Stimulated activated CD4-positive, alpha-beta T cell treated with anti-CD3 and anti-CD28 coated beads, Interleukin-15, amount 100 ng/mL, for 48 hours (primary cell): ENCODE data around the gene LRTM2.

ENCODE experiments used
- DNase-seq, 2 donors: peaks; one replicate each; pipeline ENCODE4 v3.0.0-alpha.2; 2020; ENCODE audit warnings: low read depth in 2 of 2

The LRTM2 gene

DNA sequence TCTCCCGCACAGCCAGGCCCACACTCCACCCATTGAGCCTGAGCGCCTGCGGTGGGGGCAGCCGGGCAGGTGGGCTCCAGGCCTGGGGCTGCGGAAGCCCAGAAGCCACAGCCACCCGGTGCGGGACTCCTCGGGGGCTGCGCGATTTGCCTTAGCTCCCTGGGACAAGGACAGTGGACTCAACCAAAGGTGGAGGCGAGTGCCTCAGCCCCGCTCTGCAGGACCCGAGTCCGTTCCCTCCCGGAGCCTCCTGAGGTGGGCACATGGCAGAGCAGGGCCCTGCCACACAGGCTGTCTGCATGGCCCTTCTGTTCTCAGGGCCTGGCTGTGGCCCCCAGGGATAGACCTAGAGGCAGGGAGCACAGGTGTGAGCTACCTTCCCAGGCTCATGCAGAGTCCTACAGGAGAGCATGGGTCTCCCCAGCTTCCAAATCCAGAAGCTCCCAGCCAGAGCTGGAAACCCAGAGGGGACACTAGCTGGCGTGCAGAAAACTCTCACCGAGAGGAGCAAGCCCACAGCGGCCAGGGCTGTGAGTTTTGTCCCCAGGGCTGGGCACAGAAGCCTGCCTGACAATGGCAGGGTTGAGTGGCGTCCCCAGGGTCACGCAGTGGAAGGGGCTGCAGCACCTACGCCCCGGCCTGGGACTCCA is 22.2 kb upstream of the LRTM2 start:
- no peak for DNase-seq

DNA sequence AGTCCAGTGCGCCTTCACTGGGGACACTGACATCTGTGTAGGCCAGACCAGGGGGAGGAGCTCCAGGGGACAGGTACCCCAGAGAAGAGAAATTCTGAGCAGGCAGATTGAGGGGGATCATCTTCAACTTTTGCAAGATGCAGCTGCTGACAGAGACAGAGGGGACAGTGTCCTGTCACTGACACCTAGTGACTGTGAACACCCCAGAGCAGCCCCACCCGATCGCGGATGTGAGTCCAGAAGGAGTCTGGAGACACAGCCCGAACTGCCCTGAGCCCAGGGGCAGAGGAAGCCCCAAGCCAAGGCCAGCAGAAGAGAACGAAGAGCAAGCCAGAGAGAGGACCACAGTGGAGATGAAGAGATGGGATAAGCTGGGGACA is 21.7 kb upstream of the LRTM2 start:
- no peak for DNase-seq

DNA sequence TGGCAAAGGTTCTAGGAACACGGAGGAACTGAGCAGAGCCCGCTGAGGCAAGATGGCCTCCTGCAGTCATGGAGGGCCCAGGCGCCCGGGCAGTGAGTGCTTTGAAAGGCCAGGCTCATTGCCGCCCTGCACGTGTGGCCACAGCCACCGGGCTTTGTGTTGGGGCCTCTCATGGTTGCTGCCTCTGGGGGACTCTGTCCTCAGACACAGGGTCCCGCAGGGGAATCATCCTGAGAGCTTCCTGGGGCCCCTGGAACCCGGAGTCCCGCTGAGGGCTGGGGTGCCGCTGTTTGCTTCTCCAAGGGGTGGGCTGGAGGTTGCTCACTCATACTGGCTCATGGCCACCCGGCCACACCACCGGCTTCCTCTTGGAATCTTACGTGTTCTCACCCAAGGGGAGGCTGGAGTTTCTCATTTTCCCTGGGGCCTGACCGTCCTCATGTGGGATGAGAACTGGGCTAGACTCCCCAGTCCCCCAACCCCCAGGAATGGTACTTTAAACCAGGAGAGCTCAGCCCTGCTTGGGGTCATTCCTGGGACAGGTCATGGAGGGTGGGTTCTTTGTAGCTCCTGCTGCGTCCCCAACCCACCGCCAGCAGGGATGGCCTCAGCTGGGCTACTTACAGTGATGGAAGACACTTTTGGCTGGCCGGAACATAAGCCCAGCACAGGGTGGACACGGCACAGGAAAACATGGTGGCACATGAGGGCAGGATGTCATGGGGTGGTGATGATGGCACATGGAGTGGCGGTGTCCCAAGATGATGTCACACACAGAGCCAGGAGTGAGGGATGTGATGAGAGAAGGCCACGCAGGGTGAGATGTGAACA is 21.1 kb upstream of the LRTM2 start:
- DNase-seq, result no peak

DNA sequence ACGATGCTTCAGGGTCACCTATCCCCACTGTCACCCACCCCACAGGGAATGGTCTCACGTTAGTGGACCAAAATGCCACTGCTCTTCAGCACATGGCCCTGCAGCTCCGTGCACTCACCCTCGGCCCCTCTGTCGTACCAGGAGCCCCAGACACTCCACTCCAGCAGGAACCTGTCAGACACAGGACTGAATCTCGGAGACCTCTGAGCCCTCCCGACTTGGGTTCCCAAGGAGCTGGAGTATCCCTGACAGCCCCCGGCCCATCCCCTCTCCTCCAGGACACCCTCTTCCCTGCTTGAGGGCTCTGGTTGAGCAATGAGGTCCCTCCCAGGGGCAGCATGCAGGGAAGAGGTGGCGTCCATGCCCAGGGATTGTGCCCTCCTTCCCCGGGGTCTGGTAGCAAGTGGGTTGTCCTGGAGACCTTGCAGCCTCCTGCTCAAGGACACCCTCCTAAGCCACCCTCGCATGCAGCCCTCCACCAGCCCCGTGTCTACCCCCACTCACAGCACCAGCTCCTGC is 20.4 kb upstream of the LRTM2 start:
- no peak for DNase-seq

DNA sequence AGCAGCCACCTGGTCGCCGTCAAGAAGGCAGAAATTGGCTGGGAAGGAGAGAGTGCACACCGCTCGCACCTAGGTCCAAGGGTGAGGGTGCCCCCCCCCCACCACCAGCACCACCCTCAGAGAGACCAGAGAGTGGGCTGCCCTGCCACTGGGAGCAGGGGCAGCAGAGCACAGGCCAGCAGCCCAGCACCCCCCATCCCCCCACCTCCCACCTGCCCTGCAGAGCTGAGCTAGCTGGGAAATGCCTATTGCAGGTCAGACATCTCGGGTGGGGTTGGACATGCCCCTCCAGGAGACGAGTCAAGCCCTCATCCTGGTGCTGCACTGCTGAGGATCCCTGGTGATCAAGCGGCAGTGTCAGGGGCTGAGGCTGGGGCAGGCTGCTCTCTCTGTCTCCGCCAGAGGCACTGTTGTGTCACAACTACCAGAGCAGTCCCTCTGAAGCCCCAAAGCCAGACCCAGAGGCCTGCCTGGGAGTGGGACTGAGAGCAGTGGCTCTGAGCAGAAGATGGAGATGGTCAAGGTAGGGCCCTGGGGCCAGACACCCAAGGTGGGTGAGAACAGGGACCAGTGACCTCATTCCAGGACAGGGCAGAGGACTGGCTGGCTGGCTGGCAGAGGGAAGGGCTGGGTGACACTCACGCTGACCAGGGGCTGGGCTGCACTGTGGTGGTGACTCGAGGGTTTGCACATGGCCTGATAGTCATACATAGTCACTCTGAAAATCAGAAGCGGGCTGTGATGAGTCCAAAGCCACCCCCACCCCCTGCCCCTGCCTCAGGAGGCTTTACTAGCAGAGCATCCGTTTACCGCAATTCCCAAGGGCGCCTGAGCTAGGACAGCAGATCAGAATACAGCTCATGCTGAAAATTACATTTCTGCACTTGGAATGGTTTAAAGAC is 19.7 kb upstream of the LRTM2 start:
- no peak for DNase-seq

DNA sequence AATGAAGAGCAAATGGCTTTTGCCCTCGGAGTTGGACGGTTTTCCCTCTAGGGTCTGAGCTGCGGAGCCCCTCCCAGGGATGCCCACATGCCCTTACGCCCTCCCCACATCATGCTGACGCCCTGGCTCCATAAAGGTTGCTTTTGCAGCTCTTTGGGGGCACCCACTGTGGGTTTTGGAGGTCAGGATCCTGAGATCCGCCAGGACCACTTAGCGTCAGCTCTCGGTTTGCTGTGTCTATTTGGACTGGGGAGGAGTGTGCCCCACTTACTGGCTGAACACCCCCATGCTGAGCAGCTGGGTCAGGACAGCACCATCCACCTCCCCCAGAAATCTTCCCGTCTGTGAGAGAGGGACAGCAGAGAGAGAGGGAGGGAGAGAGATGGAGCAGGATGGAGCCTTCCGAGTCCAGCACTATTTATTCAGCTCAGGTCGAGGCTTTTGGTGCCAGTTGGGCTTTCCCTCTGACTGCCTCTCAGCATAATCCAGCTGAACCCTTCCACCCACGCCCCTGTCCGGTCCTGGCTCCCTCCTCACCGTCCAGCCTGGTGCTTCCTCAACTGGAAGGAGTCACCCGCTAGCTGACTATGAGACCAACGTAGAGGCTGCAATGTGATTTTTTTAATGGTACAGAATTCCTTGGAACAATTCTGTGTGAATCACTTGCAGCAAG is 18.9 kb upstream of the LRTM2 start:
- DNase-seq, result no peak

DNA sequence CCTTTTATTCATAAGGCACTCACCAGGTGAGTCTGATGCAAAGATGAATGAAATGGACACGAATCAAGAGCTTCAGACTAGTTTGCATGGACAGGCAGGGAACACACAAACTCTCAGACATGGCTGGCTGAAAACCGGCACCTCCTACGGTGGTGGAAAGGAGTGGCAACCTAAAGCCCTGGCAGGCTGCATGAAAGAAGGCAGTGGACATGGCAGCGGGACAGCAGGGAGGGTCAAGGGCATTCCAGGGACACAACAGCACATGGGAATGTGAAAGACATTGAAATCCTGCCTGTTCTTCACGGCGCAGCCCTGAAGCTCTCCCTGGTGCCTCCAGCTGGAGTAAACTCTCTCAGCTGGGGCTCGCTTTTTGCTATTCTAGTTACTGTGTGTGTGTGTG is 16.6 kb upstream of the LRTM2 start:
- DNase-seq, result no peak

DNA sequence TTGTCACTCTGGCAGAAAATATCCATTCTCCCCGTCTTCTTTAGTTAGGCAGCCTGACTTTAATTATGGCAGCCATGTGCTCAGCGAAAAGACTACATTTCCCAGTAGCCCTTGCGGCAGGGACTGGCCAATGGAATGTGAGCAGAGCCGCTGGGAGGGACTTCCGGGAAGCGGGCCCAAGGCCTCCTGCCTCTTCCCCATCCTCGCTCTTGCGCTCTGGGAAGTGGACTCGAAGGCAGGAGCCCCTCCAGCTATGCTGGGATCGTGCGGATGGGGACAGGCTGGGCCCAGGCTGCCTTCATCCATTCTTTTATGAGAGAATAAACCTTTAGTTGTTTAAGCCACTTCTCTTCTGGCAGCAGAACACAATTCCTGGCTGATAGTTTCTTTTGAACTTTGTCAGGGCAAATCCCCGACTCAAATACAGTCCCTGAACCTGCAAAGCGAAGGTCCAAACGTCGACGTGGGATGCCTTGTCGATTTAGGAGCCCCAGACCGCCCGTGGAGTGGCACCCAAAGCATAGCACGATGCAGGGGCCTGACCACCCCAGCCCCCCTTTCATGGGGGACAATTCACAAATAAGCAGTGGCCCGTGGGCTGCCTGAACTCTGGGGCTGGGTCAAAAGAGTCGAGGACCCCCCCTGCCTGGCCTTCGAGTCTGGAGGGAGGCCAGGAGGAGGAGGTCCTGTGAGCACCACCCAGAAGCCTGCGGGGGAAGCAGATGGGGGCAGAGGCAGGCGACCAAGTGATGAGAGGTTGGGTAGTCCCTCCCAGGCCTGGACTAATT is 15.6 kb upstream of the LRTM2 start:
- DNase-seq, result peak; percentile 68 to 85

DNA sequence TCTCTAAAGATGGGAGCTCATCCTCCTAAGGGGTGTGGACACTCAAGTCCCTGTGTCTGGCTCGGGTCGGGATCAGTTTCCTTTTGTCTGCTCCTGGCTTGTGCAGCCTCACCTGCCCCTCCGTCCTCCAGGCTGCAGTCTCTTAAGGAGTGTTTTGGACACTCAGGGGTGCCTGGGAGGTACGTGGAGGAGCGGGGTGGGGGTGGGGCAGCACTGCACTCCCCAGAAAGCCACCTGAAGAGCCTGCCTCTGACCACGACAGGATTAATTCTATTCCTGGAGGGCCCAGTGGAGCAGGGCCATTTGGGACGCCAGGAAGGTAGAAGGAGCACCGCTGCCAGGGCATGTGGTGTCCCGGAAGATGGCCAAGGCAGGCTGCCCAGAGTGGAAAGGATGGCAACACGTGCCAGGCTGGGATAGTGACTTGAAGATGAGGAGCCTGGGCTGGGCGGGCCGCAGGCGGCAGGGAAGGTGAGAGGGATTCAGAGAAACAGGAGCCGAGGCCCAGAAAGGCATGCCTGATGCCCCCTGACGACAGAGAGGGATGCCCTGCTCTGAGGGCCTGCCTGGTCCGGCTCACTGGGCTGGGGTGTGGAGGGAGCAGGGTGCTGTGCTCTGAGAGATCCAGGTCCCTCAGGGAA is 14.8 kb upstream of the LRTM2 start:
- DNase-seq, result no peak

DNA sequence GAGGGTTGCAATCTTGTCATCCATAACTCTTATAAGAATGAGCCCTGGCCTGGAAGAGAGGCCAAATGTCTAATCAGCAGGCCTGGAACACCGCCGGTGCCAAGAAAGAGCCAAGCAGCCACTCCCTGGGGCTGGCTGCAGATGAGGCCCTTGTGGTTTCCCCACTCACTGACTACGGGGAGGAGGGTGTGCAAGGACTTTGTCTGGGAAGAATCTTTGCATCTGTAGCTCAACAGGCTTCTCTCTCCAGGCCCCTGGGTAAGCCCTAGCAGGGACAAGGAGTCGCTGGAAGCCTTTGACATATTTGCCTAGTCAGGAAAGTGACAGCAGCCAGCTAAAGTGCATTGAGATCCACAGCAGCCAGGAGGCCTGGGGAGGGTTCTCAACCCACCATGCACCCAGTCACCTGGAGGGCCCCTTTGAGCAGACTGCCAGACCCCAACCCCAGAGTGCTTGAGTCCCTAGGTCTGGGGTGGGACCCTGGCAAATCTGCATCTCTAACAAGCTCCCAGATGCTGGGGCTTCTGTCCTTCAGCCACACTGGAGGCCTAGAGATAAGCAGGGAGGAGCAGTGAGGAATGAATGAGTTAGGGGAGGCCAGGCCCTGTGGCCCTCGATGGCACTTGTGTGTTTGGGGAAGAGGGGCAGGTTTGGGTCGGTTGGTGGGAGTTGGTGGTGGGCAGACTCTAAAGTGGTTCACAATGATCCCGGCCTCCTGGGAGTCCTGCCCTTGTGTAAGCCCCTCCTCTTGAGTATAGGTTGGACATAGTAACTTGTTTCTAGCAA is 13.9 kb upstream of the LRTM2 start:
- no peak for DNase-seq

DNA sequence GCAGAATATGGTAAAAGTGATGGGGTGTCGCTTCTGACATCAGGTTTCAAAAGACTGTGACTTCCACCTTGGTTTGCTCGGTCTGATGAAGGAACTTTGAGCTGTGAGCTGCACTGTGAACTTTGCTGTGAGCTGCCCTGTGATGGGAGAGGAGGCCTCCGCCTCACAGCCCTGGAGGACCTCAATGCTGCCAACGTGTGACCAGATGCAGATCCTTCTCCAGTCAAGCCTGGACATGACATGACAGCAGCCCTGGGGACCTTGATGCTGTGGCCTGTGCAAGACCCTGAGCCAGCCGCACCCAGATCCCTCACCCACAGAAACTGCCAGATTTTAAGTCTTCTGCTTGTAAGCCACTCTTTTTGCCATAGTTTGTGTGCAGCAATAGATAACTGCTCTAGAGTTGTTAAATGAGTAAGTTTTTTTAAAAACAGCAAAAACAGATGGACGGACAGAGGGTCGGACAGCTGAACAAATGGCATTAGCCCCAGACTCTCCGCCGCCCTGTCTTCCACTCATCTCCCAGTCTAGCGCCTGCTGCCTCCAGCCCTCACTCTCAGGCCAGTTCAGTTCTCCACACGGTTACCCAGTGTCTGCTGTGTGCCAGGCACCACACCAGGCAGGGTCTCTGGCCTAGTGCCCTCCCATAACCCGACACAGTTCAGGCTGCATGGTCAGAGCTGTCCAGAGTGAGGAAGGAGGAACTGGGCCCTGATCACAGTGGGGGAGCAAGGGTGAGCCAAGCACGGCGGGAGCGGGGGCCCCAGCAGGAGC is 13.1 kb upstream of the LRTM2 start:
- no peak for DNase-seq

DNA sequence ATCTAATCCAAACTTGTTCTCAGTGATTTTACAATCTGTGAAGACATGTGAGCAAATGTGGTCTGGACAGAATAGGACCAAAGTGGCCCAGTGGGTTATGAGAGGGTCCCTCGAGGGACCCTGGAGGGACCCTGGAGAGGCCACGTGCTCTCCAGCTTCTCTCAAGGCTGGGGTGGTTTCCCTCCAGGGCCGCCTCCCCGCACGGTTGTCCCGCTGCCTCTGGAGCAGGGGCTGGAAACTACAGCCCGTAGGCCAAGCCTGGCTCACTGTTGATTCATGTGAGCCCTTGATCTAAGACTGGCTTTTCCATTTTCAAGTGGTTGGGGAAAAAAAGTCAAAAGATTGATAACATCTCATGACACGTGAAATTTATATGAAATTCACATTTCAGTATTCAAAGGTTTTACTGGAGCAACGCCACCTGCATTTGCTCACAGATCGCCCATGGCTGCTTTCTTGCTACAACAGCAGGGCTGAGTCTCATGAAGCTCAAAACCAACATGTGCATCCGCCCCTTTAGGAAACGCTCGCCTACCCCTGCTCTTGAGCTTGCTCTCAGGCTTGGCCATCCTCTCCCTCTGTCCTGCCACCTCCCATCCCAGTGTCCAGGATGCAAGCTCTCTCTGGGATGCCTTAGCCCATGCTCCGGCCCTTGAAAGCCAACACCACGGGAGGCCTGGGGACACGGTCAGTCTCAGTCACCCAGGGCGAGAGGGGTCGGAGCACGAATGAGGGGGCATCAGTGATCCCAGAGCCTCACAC is 12.1 kb upstream of the LRTM2 start:
- no peak for DNase-seq

DNA sequence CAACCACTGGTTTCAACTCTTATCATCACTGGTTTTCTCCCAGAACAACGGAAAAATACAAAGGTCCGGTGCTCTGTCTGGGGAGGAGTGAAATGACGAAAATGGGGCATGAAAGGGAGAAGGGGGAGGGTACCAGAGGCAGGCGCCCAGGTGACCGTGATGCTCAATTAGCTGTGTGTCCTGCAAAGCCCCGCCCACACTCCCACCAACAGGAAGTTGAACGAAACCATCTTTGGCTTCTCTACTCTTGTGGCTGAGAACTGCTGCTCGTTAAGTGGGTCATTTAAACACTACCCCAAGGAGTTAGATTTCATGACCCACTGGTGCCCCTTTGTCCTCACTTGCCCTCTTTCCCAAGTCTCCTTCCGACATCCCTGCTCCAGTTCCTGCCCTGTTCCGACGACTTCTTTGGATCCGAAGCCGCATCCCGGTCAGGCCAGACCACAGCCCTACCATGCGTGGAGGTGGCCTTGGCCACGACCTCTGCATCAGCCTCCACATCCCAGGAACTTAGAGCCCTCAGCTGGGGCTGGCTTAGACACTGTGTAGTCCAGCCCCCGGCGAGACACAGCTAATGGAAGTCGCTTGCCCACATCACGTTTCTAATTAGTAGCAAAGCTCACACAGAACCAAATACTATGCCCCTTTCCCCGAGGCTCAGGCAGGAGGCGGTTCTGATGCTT is 11.4 kb upstream of the LRTM2 start:
- DNase-seq, result no peak

DNA sequence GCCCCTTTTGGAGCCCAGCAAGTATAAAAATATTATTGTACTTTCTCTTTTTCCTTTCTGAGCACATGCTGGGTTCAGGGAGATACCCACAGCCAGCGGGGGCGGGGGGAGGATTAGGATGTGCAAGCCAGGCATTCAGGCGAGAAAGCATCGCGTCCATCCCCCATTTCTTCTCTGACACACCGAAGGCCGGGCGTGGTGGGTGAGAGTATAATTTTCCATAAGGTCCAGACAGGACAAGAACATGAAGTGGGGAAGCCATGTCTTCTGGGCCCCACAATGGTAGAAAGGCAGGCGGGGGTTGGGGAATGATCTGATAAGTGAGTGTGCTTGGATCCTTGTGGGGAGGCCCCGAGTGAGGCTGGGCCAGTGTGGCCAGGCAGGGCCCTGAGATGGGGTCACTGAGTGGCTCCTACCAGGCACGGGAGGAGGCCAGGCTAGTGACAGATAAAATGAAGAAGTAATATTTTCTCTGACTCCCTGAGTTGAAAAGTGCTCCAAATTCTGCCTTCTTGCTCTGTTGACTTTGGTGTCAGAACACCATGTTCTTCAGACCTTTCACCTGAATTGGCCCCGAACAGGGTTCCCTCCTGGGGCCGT is 10.7 kb upstream of the LRTM2 start:
- no peak for DNase-seq

DNA sequence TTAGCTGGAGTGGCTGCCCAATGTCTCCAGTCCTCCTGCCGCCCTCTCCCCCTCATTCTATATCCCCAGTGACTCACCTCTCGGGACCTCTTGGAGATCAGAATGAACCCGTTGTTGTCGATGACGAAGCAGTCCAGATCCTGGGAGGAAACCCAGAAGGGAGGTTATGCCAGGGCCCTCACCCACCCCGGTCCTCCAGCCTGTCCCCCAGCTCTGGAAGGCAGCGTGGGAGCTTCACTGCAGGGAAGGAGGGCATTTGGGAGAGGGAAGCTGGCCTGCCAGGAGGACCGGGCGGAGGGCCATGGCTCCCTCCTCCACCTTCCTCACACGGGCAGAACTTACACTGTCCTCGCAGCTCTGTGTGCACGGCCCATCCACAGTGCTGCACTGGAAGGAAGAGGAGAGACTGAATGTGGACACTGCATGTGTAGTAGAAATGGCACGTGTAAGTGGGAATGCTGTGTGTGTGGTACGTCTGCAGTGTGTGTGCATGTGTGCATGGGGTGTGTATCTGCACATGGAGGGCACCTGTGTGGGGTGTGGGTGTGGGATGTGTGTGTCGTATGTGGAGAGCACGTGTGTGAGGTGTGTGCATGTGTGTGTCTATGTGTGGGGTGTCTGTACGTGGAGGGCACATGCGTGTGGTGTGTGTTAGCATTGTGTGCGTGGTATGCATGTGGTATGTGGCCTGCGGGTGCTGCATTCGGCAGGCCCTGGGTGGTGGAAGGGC is 10.0 kb upstream of the LRTM2 start:
- no peak for DNase-seq

DNA sequence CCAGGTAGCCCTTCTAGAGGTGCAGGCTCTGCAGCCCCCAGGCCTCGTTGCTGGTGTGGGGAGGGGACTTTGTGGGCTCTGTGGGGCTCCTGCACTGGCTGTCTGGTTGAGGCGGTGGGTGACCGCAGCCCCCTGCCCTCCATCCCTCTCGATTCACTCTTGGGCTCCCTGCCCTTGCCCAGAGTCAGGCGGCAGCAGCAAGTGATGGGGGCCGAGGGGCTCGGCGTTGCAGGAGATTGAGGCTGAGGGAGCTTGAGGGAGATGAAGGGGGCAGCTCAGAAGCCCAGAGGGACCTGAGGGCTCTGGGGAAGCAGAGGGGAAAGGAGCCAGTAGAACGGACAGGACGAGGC is 9.5 kb upstream of the LRTM2 start:
- no peak for DNase-seq
